Breast epithelium (tissue), 4 donors: ENCODE measurements around the gene NAA25. TPM values are rescaled to one million over a fixed set of nuclear protein-coding genes. Genes with fewer than 3 reads are reported as not detected.

ENCODE experiments used
- DNase-seq, 2 donors: peaks; one replicate each; pipeline ENCODE4 v3.0.0-alpha.2; 2019; ENCODE audit warnings: low spot score in 2 of 2
- H3K27ac ChIP-seq, 2 donors: fragments of 200-600 bp; sonication (generic) in 1 of 2; one replicate each; pipeline ENCODE4 v1.5.1; 2016 to 2019; ENCODE audit warnings: mild to moderate bottlenecking in 1 of 2
- H3K27me3 ChIP-seq, 2 donors: fragments of 200-600 bp; sonication (generic) in 1 of 2; one replicate each; pipeline versions ENCODE4 v1.5.1 to v1.6.0; 2017 to 2019; ENCODE audit warnings: control low read depth in 1 of 2, mild to moderate bottlenecking in 1 of 2
- H3K36me3 ChIP-seq: fragments of 200-600 bp; one replicate; pipeline ENCODE4 v1.5.1; 2019
- H3K4me1 ChIP-seq, 2 donors: fragments of 200-600 bp; sonication (generic); one replicate each; pipeline ENCODE4 v1.5.1; 2016 to 2019; ENCODE audit warnings: control low read depth in 1 of 2
- H3K4me3 ChIP-seq, 3 donors: fragments of 200-600 bp; sonication (generic); 1 replicate in 2 of 3; 2 replicates in 1 of 3; pipeline ENCODE4 v1.5.1; 2016 to 2019; ENCODE audit warnings: mild to moderate bottlenecking in 3 of 3, moderate library complexity in 2 of 3
- H3K9me3 ChIP-seq, 2 donors: fragments of 200-600 bp; sonication (generic) in 1 of 2; one replicate each; pipeline ENCODE4 v1.5.1; 2016 to 2019; ENCODE audit warnings: control low read depth in 1 of 2
- POLR2A ChIP-seq: fragments of 450-650 bp; IDR thresholded peaks from one replicate; pipeline ENCODE4 v1.6.1; 2016; ENCODE audit warnings: antibody characterized with exemption, mild to moderate bottlenecking, moderate library complexity
- POLR2AphosphoS5 ChIP-seq, 3 donors: sonication (generic); formaldehyde crosslinking; IDR thresholded peaks; one replicate each; pipeline ENCODE4 v1.6.1; 2017; ENCODE audit warnings: antibody characterized with exemption in 3 of 3
- intact Hi-C: fragments of 100-400 bp; cut with DNase I; formaldehyde crosslinking; loops from one replicate; pipeline ENCODE4 v1.15.1; 2023; ENCODE audit warnings: low total_unique reads
- total RNA-seq, 3 donors: library from RNA; depleted of rRNA; stranded (reverse); fragments of >200 nt; gene quantifications; one replicate each; pipeline ENCODE4 v1.1.0, GENCODE V29; 2016
- TF ChIP-seq, protein P1 (sequence below), 3 donors: fragments of 450-650 bp; IDR thresholded peaks; one replicate each; pipeline ENCODE4 v1.5.1; 2016 to 2017; ENCODE audit warnings: antibody characterized with exemption in 3 of 3, mild to moderate bottlenecking in 3 of 3, moderate library complexity in 3 of 3

Gene NAA25
- total RNA-seq, 3 donors from 2014 or later: 16.8 to 48.3 (median 37.0) TPM

DNA sequence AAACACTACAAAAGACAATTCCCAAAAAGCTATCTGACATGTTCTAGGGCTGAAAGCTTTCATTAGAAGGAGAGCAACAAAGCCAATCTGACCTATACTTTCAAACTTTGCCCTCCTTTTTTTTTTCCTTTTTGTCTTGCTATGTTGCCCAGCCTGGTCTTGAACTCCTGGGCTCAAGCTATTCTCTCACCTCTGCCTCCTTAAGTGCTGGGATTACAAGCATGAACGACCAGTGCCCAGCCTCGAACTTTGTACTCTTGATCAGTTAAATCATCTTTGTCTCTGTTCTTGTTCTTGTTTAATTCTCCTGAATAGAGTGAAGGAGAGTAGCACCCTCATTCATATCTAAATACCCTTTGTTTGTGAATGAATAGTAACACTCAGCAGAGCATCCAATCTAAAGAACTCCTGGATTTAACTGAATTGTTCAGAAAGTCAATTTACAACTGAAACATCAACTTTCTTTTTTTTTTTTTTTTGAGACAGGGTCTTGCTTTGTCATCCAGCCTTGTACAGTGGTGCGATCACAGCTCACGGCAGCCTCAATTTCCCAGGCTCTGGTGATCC lies 73.3 kb downstream of the NAA25 start:
- Histone ChIP-seq H3K4me3 (no peak overlapping the region), H3K27ac (no peak overlapping the region), H3K9me3 (no peaks in the 10 kb centered on the region), H3K4me1 (no peaks in the 10 kb centered on the region), H3K36me3 (peaks cover 6% of the 10 kb centered on the region), H3K27me3 (no peaks in the 10 kb centered on the region)
- no peak for DNase-seq
- TF ChIP-seq, protein P1, sequence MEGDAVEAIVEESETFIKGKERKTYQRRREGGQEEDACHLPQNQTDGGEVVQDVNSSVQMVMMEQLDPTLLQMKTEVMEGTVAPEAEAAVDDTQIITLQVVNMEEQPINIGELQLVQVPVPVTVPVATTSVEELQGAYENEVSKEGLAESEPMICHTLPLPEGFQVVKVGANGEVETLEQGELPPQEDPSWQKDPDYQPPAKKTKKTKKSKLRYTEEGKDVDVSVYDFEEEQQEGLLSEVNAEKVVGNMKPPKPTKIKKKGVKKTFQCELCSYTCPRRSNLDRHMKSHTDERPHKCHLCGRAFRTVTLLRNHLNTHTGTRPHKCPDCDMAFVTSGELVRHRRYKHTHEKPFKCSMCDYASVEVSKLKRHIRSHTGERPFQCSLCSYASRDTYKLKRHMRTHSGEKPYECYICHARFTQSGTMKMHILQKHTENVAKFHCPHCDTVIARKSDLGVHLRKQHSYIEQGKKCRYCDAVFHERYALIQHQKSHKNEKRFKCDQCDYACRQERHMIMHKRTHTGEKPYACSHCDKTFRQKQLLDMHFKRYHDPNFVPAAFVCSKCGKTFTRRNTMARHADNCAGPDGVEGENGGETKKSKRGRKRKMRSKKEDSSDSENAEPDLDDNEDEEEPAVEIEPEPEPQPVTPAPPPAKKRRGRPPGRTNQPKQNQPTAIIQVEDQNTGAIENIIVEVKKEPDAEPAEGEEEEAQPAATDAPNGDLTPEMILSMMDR (IDR thresholded peaks at IDR 0.05): no peak
- TF ChIP-seq POLR2AphosphoS5 (IDR thresholded peaks at IDR 0.05): no peak
- TF ChIP-seq POLR2A: no peak
- intact Hi-C loops: no loop called here

GRCh38 chr12:112032292-112032691 lies 76.3 kb downstream of the NAA25 start:
- Histone ChIP-seq H3K9me3 (no peaks in the 10 kb centered on the region), H3K27ac (no peak overlapping the region)
- intact Hi-C loops: no loop called here

DNA sequence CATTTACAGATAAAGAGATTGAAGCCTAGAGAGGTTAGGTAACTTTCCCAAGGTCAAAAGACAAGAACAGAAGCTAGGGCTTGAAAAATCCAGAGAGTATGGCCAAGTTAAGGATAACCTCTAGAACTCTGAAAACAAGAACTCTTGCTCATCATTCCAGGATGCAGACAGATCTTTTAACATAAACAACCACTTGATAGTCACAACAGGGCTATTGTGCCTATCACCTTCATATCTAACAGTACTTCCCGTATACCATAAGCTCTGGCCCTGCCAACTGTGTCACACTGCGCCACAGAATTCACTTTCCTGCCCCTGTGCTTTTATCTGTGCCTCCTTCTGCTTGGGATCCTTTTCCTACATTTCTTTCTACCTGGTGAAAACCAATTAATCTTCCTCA lies 77.1 kb downstream of the NAA25 start:
- DNase-seq: no peak
- Histone ChIP-seq H3K27me3 (no peaks in the 10 kb centered on the region), H3K4me1 (no peaks in the 10 kb centered on the region), H3K4me3 (no peak overlapping the region), H3K9me3 (no peaks in the 10 kb centered on the region), H3K27ac (no peak overlapping the region), H3K36me3 (peaks cover 6% of the 10 kb centered on the region)
- TF ChIP-seq, protein P1 (IDR thresholded peaks at IDR 0.05): no peak
- intact Hi-C loops: no loop called here

More at GRCh38 chr12:112032292-112032691, 76.3 kb downstream of the NAA25 start:
- TF ChIP-seq POLR2A (no peak), POLR2AphosphoS5 (IDR thresholded peaks at IDR 0.05) (no peak)
- Histone ChIP-seq H3K4me1 (no peaks in the 10 kb centered on the region), H3K27me3 (no peaks in the 10 kb centered on the region), H3K4me3 (no peak overlapping the region), H3K36me3 (peaks cover 6% of the 10 kb centered on the region)
- DNase-seq: no peak

- Histone ChIP-seq H3K27me3 (no peaks in the 10 kb centered on the region), H3K9me3 (no peaks in the 10 kb centered on the region), H3K4me3 (no peak overlapping the region), H3K27ac (no peak overlapping the region), H3K36me3 (no peaks in the 10 kb centered on the region), H3K4me1 (no peaks in the 10 kb centered on the region)
- no peak for TF ChIP-seq POLR2A
- no peak for TF ChIP-seq POLR2AphosphoS5 (IDR thresholded peaks at IDR 0.05)
- TF ChIP-seq, protein P1 (IDR thresholded peaks at IDR 0.05): no peak
- no peak for DNase-seq
- intact Hi-C loops: no loop called here
These were observed 79.3 kb downstream of the NAA25 start for GRCh38 chr12:112029301-112029700.

GRCh38 chr12:112025808-112026375 lies 82.7 kb downstream of the NAA25 start:
- Histone ChIP-seq H3K4me1 (no peaks in the 10 kb centered on the region), H3K27ac (peak overlapping the region in 1 of 2 donors; percentile 48), H3K4me3 (no peak overlapping the region), H3K9me3 (no peaks in the 10 kb centered on the region), H3K36me3 (peaks cover 7% of the 10 kb centered on the region), H3K27me3 (no peaks in the 10 kb centered on the region)
- DNase-seq: no peak
- TF ChIP-seq, protein P1 (IDR thresholded peaks at IDR 0.05): no peak
- TF ChIP-seq POLR2A (no peak), POLR2AphosphoS5 (IDR thresholded peaks at IDR 0.05) (no peak)
- intact Hi-C loops: no loop called here
